GM19467 (cell line): Measurements from ENCODE around the gene NFATC2.

Source experiments
- ATAC-seq: cut with Tn5 transposase; IDR thresholded peaks from one replicate; pipeline ENCODE4 v1.9.1; 2021; ENCODE audit warnings: mild to moderate bottlenecking, moderate library complexity; ENCODE audit not compliant: unreplicated experiment

Gene NFATC2

DNA sequence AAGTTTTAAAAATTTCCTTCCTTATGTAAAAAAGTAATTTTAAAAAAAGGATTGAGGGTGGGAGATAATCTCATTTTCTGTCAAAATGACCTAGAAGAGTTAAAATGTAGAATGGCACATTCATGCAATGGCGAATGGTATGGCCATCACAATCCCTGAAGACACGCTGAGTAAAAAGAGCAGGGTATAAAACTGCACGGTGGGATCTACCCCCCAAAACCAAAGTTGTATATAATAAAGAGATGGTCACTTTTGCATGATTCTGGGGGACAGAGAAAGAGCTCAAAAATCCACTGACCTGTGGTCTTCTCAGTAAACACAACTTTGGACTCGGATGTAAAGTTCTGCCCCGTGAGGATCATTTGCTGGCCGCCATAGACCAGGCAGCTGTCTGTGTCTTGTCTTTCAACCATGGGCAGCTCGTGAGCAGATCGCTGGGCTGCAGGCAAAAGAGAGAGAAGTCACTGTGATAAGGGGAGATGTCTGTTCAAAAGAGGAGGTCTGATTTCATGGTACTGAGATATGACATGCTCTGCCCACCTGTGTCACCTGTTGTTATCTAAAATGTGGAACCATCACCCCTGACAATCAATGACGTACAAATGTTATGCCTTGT lies 88.2 kb downstream of the NFATC2 start:
- ATAC-seq = no peak

- no peak for ATAC-seq
Observed at GRCh38 chr20:51452734-51453365, 89.7 kb downstream of the NFATC2 start.

GRCh38 chr20:51452091-51452613 lies 90.4 kb downstream of the NFATC2 start:
- ATAC-seq = no peak

GRCh38 chr20:51451484-51451883 lies 91.0 kb downstream of the NFATC2 start:
- no peak for ATAC-seq

DNA sequence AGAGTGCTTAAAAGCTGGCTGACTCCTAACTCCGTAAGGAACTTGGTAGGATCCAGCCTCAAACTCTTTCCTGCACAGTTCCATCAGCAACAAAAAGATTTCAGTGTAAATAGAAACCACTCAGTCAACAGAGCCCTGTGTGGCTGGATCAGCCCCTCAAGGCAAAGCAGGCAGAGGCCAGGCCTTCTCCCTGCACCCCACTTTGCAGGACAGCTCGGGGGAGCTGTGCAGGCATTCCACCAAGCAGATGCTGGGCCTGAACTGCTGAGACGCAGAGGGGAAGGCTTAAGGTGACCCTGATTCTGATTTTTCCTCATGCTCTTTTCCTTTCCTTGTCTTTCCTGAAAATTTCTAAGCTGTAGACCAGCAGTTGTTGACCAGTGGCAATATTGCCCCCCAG lies 91.5 kb downstream of the NFATC2 start:
- ATAC-seq = no peak

GRCh38 chr20:51450221-51450712 lies 92.3 kb downstream of the NFATC2 start:
- ATAC-seq = no peak

GRCh38 chr20:51449498-51450220 lies 92.9 kb downstream of the NFATC2 start:
- no peak for ATAC-seq

- ATAC-seq = no peak
Observed at GRCh38 chr20:51447765-51448148, 94.8 kb downstream of the NFATC2 start.

GRCh38 chr20:51447097-51447764 lies 95.3 kb downstream of the NFATC2 start:
- ATAC-seq = no peak

- ATAC-seq = no peak
Observed at GRCh38 chr20:51446656-51447055, 95.9 kb downstream of the NFATC2 start.

GRCh38 chr20:51446230-51446629 lies 96.3 kb downstream of the NFATC2 start:
- ATAC-seq = no peak

- ATAC-seq = no peak
Observed at GRCh38 chr20:51445591-51445990, 96.9 kb downstream of the NFATC2 start.

- ATAC-seq = no peak
Observed at GRCh38 chr20:51444922-51445438, 97.5 kb downstream of the NFATC2 start.

DNA sequence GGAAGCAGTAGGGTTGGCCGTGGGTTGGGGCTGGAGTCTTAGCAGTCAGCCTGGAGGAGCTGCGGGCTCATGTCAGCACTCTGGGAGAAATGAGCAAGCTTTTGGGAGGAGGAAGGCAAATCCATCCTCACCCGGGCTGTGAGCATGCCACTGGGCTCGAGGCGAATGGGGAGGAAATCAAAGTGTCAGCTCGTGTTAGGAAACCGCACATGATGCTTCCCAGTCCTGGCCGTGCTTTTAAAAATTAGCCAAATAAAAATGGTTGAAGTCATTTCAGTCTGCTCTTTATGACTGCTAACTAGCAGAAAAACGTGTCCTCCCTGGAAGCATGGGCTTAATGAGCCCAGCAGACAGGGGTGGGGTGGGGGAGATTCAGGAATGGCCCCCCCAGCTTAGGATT lies 98.1 kb downstream of the NFATC2 start:
- ATAC-seq = no peak

GRCh38 chr20:51442602-51443001 lies 99.9 kb downstream of the NFATC2 start:
- no peak for ATAC-seq

GRCh38 chr20:51440589-51440988 lies 101.9 kb downstream of the NFATC2 start:
- ATAC-seq = no peak

GRCh38 chr20:51439160-51439689 lies 103.3 kb downstream of the NFATC2 start:
- ATAC-seq = no peak

DNA sequence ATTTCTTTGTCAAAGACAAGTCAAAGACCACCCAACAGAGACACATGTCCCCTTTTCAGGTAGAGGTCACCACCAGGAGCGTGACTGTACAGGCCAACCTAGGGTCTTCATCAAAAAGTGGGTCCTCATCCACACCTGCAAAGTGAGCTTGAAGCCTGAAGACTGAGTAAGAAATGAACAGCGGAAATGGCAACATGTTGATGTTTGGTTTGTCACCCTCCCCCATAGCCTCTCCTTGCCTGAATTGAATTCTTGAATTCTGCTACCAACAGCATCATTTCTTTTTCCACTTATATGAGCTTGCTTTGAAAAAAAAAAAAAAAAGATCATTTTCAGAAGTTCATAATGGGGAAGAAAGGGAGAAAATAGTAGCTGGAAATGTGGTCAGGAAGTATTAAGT lies 104.4 kb downstream of the NFATC2 start:
- no peak for ATAC-seq

DNA sequence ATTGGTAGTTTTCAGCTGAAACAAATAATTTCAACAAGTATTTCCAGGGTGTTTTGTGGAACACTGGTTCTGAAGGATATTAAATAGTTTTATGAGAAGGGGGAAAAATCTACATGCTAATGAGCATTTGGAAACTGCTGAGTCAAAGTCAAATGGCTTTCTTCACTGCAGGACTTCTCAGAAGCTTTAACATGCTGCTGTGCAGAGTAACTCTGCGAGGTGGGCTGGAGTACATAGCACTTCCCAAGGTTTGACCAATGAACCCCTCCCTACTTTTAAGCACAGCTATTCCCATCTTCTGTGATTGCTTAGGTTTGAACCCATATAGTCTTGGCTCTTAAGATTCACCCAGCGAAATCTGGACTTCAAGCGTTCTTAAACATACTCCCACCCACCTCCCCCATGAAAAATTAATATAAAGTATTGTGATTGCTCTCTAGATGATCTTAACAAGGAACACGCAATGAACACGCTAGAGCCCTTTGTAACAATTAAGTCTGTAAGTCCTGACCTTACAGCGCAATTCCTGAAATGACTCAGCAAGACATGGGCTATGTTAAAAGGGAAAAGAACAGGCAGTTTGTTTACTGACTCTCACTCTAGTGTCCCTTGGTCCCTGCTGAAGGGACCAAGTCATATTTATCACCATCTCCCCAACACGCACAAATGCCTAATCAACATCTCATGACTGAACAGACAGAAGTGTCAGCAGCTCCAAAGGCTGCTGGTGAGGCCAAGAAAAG lies 105.2 kb downstream of the NFATC2 start:
- ATAC-seq = no peak

- ATAC-seq = no peak
Observed at GRCh38 chr20:51434580-51435247, 107.8 kb downstream of the NFATC2 start.
